Hippocampal formation (tissue), 2 donors: ENCODE data around the gene PLN.

Experiments used
- DNase-seq, 2 donors: peaks; one replicate each; lab custom pipeline; 2025; lab: John Stamatoyannopoulos, UW

The PLN gene

DNA sequence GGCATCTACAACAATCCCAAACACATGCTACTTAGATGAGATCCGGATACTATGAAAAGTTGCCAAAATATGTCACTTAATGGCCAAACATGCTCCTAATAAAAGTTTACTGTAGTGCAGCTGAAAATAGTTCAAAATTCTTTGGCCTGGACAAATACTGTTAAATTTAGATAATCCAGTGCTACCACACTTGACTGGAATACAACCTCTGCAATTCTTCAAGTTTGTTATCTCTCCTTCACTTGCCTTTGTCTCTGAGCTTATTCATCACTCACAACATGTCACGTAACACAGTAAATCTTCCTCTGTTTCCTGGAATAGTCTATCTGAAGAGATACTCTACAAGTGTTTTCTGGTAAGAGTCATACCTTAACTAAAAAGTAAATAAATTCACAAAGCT lies 10.5 kb upstream of the PLN start:
- DNase-seq: no peak

GRCh38 chr6:118542184-118542952 lies 5.7 kb upstream of the PLN start:
- DNase-seq: no peak

GRCh38 chr6:118544105-118544504 lies 4.0 kb upstream of the PLN start:
- no peak for DNase-seq

GRCh38 chr6:118546164-118546879 lies 1.8 kb upstream of the PLN start:
- no peak for DNase-seq

DNA sequence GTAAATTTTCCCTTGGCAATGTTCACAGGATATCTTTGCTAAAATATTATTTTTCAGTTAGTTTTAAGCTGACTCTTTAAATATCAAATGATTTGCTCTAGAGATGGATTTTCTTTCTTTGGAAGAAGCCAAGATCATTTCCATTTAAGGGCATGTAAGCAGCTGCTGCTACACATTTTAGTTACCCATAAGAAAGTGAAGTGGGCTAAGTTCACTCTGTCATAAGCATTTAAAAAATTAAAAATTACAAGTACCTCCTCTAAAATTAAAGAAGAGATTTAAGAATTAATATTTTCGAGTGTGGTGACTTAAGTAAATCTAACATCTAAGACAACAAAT lies 1.2 kb upstream of the PLN start:
- DNase-seq: no peak

GRCh38 chr6:118548613-118549012 lies 517 bp downstream of the PLN start:
- DNase-seq: no peak

- DNase-seq: peak in 1 of 2 donors; percentile 76
Observed at GRCh38 chr6:118551063-118552053, 3.3 kb downstream of the PLN start.

GRCh38 chr6:118553132-118553531 lies 5.0 kb downstream of the PLN start:
- DNase-seq: no peak

DNA sequence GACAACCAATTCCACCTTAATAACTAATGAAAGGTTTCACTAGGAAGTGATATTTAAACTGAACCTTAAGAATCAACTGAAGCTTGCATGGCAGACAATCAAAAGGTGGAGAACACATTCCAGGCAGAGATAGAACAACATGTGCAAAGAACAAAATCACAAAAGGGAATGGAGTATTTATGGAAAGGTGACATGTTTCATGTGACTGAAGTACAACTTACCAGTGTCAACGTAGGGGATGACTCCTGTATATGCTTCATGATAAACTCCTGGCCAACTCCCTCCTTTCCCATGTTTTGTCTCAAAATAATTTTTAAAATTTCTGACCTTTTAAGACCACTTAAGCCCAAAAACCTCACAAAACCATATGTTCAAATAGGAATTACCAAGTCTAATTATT lies 6.6 kb downstream of the PLN start:
- no peak for DNase-seq

GRCh38 chr6:118558464-118559217 lies 10.5 kb downstream of the PLN start:
- DNase-seq: no peak

GRCh38 chr6:118559659-118560058 lies 11.6 kb downstream of the PLN start:
- no peak for DNase-seq

- no peak for DNase-seq
Observed at GRCh38 chr6:118562248-118562647, 14.2 kb downstream of the PLN start.

GRCh38 chr6:118562959-118563358 lies 14.9 kb downstream of the PLN start:
- no peak for DNase-seq

DNA sequence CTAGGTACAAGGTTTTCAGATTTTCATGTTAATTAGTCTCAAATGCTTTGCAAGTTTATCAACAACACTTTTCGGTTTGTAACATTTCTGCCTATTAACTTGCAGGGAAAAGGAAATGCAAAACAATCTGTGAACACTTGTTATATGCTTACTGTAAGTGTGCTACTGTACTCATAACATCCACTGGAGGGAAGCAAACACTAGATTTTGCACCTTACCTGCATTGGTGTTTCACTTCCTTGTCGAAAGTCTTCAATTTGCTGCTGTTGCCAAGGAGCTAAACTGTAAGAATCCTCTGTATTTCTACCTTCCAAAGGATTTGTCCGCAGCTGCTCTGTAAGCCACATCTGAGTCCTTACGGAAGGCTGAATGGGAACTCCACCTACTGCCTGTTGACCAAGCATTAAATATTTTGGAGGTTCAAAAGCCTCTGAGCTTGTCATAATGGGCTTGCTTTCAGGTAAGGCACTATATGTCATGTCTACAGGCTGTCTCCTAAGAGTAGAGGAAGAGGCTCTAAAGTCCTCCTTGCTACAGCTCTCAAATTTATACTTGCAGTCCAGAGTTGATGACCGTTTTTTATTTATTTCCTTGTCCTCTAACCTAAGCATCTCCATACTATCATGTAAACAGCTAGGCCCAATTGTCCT lies 17.3 kb downstream of the PLN start:
- no peak for DNase-seq

DNA sequence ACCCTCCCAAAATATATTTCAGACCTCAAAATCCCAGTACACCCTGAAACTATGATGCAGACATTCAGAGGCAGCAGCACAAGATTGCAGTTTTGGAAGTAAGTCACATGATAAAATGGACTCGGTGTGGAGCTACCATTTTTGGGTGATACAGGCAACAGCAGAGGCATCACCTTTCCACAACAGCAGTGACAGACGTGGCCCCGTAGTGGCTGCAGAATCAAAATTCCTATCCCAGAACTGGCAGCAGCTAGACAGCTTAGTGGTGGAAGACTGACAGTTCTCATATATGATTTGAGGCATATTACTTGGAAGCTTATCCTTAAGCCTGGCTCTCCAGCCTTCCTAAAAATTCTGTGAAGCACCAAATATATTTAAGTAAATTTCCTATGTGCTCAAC lies 19.9 kb downstream of the PLN start:
- DNase-seq: no peak

DNA sequence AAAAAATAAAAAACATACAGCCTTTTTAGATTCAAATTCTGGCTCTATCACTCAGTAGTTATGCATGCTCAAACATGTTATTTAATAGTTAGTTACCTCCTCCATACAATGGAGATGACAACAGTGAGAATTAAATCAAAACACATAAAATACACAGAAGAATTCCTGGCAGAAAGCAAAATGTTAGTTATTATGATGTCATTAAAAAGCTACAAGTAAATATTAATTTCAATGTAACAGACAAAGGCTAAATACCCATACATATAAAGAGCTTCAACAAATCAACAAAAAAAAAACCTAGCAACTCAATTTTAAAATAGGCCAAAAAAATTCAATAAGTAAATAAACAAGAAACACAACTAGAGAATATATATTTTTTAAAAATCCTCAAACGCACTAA lies 21.4 kb downstream of the PLN start:
- no peak for DNase-seq

GRCh38 chr6:118571121-118571520 lies 23.0 kb downstream of the PLN start:
- DNase-seq: no peak

DNA sequence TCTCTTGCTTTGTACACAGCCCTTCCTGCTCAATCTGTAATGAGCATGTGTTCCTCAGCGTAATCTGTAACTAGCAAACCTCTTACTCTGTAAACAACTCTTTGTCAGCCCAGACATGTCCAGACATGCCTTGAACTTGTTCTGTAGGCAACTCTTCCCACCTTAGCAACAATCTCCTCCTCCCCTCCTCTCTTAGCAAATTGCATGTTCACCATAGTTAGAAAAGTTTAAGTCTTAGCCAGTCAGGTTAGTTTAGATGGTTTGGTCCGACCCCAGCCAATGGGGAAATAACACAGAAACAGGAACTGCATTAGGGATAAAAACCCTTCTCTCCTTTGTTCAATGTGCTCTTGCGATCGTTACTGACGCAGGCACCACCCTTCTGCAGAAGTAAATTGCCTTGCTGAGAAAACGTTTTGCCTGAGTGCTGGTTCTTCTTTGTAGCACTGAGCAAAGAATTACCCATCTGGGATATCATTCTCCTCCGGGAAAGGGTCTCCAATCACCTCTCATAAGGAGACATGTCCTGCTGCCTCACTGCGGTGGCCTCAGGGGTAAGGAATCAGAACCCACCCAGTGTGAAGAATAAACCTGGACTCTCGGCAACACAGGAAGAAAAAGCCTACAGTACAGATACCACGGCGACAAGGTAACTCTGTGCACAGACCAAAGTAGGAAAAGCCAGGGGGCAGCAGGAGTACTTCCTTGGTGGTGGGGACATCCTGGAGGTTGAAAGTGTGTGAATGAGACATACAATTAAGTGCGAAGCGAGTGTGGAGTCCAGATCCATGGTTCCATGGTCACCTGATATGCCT lies 26.2 kb downstream of the PLN start:
- DNase-seq: no peak

GRCh38 chr6:118577972-118578371 lies 29.9 kb downstream of the PLN start:
- no peak for DNase-seq

- no peak for DNase-seq
Observed at GRCh38 chr6:118578617-118579016, 30.5 kb downstream of the PLN start.
